ENCODE results near the gene LY6G6D.

GRCh38 chr6:31697555-31697954 lies 17.6 kb upstream of the LY6G6D start:
- TF ChIP-seq POLR2A (IDR thresholded peaks at IDR 0.05) (no peak), EP300 (IDR thresholded peaks at IDR 0.05) (no peak), POLR2AphosphoS5 (IDR thresholded peaks at IDR 0.05) (no peak)
- TF ChIP-seq, protein P1, sequence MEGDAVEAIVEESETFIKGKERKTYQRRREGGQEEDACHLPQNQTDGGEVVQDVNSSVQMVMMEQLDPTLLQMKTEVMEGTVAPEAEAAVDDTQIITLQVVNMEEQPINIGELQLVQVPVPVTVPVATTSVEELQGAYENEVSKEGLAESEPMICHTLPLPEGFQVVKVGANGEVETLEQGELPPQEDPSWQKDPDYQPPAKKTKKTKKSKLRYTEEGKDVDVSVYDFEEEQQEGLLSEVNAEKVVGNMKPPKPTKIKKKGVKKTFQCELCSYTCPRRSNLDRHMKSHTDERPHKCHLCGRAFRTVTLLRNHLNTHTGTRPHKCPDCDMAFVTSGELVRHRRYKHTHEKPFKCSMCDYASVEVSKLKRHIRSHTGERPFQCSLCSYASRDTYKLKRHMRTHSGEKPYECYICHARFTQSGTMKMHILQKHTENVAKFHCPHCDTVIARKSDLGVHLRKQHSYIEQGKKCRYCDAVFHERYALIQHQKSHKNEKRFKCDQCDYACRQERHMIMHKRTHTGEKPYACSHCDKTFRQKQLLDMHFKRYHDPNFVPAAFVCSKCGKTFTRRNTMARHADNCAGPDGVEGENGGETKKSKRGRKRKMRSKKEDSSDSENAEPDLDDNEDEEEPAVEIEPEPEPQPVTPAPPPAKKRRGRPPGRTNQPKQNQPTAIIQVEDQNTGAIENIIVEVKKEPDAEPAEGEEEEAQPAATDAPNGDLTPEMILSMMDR (IDR thresholded peaks at IDR 0.05) = no peak
